Osteocyte (in vitro differentiated cells): ENCODE data around the gene TAX1BP3. TPM values are rescaled to one million over a fixed set of nuclear protein-coding genes. Genes with fewer than 3 reads are reported as not detected.

Source experiments
- DNase-seq: peaks from one replicate; pipeline ENCODE4 v3.0.0; 2021; ENCODE audit warnings: mixed read lengths; ENCODE audit not compliant: unreplicated experiment; ENCODE audit errors: extremely low spot score
- H3K27ac Mint-ChIP-seq: one replicate; pipeline ENCODE4 v1.8.0; 2021; ENCODE audit warnings: mild to moderate bottlenecking, mixed read lengths; ENCODE audit not compliant: unreplicated experiment
- H3K27me3 Mint-ChIP-seq: one replicate; pipeline ENCODE4 v1.8.0; 2021; ENCODE audit warnings: mixed read lengths; ENCODE audit not compliant: unreplicated experiment
- H3K36me3 Mint-ChIP-seq: one replicate; pipeline ENCODE4 v1.8.0; 2021; ENCODE audit warnings: mixed read lengths; ENCODE audit not compliant: unreplicated experiment
- H3K4me1 Mint-ChIP-seq: one replicate; pipeline ENCODE4 v1.8.0; 2021; ENCODE audit warnings: mixed read lengths; ENCODE audit not compliant: unreplicated experiment
- H3K4me3 Mint-ChIP-seq: one replicate; pipeline ENCODE4 v1.8.0; 2021; ENCODE audit warnings: mild to moderate bottlenecking, moderate library complexity, mixed read lengths; ENCODE audit not compliant: unreplicated experiment
- H3K9me3 Mint-ChIP-seq: one replicate; pipeline ENCODE4 v1.8.0; 2021; ENCODE audit warnings: mixed read lengths; ENCODE audit not compliant: unreplicated experiment
- total RNA-seq: library from RNA; stranded (reverse); gene quantifications from 2 replicates; pipeline ENCODE4 v1.2.1, GENCODE V29; 2021
- TF ChIP-seq, protein P1 (sequence below): fragments of 200-600 bp; sonication (generic); IDR thresholded peaks from 2 replicates; pipeline ENCODE4 v1.5.0; 2021; ENCODE audit warnings: antibody characterized with exemption, mild to moderate bottlenecking, moderate library complexity

Gene TAX1BP3
- total RNA-seq, 1 donor from 2014 or later = 149 TPM

GRCh38 chr17:3692346-3692745, 24.0 kb upstream of the TAX1BP3 start:
- Mint-ChIP-seq H3K27ac (no peak overlapping the region), H3K9me3 (no peaks in the 10 kb centered on the region), H3K4me1 (peaks cover 8% of the 10 kb centered on the region), H3K27me3 (peaks cover 21% of the 10 kb centered on the region), H3K4me3 (no peak overlapping the region), H3K36me3 (no peaks in the 10 kb centered on the region)
- DNase-seq = no peak
- TF ChIP-seq, protein P1, sequence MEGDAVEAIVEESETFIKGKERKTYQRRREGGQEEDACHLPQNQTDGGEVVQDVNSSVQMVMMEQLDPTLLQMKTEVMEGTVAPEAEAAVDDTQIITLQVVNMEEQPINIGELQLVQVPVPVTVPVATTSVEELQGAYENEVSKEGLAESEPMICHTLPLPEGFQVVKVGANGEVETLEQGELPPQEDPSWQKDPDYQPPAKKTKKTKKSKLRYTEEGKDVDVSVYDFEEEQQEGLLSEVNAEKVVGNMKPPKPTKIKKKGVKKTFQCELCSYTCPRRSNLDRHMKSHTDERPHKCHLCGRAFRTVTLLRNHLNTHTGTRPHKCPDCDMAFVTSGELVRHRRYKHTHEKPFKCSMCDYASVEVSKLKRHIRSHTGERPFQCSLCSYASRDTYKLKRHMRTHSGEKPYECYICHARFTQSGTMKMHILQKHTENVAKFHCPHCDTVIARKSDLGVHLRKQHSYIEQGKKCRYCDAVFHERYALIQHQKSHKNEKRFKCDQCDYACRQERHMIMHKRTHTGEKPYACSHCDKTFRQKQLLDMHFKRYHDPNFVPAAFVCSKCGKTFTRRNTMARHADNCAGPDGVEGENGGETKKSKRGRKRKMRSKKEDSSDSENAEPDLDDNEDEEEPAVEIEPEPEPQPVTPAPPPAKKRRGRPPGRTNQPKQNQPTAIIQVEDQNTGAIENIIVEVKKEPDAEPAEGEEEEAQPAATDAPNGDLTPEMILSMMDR = no peak

DNA sequence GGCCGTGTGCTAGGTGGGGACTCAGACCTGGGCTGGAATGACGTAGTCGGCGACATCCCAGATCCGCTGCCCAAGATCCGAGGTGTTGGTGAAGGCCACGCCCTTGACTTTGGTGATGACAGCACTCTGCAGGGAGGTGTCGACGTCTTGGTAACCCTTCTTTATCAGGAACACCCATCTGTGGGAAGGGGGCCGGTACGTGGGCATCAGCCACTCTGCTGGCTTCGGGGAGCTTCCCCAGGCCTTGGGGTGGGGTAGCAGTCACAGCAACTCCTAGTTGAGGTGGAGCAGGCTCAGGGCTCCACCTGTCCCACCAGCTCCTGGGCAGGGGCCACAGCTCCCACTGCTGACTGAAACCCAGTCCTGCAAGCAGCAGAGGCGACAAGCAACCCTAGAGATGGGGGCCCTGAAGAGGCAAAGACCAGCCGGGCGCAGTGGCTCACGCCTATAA, 23.3 kb upstream of the TAX1BP3 start:
- TF ChIP-seq, protein P1 = no peak
- H3K4me3 Mint-ChIP-seq = no peak overlapping the region
- H3K9me3 Mint-ChIP-seq = no peaks in the 10 kb centered on the region
- no peaks in the 10 kb centered on the region for H3K36me3 Mint-ChIP-seq
- H3K4me1 Mint-ChIP-seq = peaks cover 8% of the 10 kb centered on the region
- H3K27me3 Mint-ChIP-seq = peaks cover 18% of the 10 kb centered on the region
- DNase-seq = no peak
- H3K27ac Mint-ChIP-seq = no peak overlapping the region

GRCh38 chr17:3690094-3690715, 21.8 kb upstream of the TAX1BP3 start:
- Mint-ChIP-seq H3K27me3 (peaks cover 16% of the 10 kb centered on the region), H3K4me3 (no peak overlapping the region), H3K9me3 (no peaks in the 10 kb centered on the region), H3K4me1 (peaks cover 3% of the 10 kb centered on the region), H3K27ac (no peak overlapping the region), H3K36me3 (no peaks in the 10 kb centered on the region)
- TF ChIP-seq, protein P1 = no peak
- no peak for DNase-seq

- H3K27me3 Mint-ChIP-seq = peaks cover 14% of the 10 kb centered on the region
- no peak overlapping the region for H3K27ac Mint-ChIP-seq
- H3K4me3 Mint-ChIP-seq = no peak overlapping the region
- TF ChIP-seq, protein P1 = no peak
- no peak for DNase-seq
- no peaks in the 10 kb centered on the region for H3K36me3 Mint-ChIP-seq
- no peaks in the 10 kb centered on the region for H3K4me1 Mint-ChIP-seq
- H3K9me3 Mint-ChIP-seq = no peaks in the 10 kb centered on the region
These were observed 21.1 kb upstream of the TAX1BP3 start for GRCh38 chr17:3689262-3690093.

DNA sequence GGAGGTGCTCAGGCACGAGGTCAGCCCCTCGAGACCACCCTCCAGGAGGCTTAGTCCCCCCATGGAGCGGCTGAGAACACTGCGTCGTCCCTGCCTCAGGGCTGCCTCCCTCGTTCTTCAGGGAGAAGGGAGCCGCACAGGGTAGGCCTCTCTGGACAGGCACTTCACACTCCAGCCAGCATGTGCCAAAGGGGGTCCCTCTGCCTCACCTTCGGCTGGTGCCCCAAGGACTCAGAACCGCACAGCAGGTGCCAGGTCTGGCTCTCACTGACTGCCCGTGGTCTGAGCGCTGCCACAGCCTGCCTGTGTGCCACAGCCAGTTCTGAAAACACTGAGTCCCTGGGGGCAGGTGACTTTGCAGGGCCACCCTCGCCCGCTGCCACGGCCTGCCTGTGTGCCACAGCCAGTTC, 20.5 kb upstream of the TAX1BP3 start:
- no peak overlapping the region for H3K27ac Mint-ChIP-seq
- no peaks in the 10 kb centered on the region for H3K4me1 Mint-ChIP-seq
- H3K4me3 Mint-ChIP-seq = no peak overlapping the region
- H3K9me3 Mint-ChIP-seq = no peaks in the 10 kb centered on the region
- TF ChIP-seq, protein P1 = no peak
- peaks cover 8% of the 10 kb centered on the region for H3K27me3 Mint-ChIP-seq
- no peak for DNase-seq
- H3K36me3 Mint-ChIP-seq = no peaks in the 10 kb centered on the region
